HT1080 (cell line): Measurements from ENCODE around the gene XAB2. TPM values are rescaled to one million over a fixed set of nuclear protein-coding genes. Genes with fewer than 3 reads are reported as not detected.

Source experiments
- DNase-seq: peaks from one replicate; pipeline ENCODE4 v3.0.0-alpha.2; 2015; ENCODE audit warnings: low read depth
- total RNA-seq: library from RNA; depleted of rRNA; stranded (reverse); fragments of >200 nt; shearing (Covaris generic); gene quantifications from 2 replicates; pipeline ENCODE4 v1.2.3, GENCODE V29; 2014

Gene XAB2
- total RNA-seq, 1 experiment from 2014 or later: 68.8 TPM

- DNase-seq: no peak
Observed at GRCh38 chr19:7612282-7613274, 16.8 kb downstream of the XAB2 start.

- no peak for DNase-seq
Observed at GRCh38 chr19:7611541-7612279, 17.6 kb downstream of the XAB2 start.

GRCh38 chr19:7610491-7611240 is 18.7 kb downstream of the XAB2 start:
- DNase-seq: no peak

GRCh38 chr19:7607874-7608560 is 21.3 kb downstream of the XAB2 start:
- no peak for DNase-seq

GRCh38 chr19:7607212-7607873 is 22.0 kb downstream of the XAB2 start:
- DNase-seq: no peak

DNA sequence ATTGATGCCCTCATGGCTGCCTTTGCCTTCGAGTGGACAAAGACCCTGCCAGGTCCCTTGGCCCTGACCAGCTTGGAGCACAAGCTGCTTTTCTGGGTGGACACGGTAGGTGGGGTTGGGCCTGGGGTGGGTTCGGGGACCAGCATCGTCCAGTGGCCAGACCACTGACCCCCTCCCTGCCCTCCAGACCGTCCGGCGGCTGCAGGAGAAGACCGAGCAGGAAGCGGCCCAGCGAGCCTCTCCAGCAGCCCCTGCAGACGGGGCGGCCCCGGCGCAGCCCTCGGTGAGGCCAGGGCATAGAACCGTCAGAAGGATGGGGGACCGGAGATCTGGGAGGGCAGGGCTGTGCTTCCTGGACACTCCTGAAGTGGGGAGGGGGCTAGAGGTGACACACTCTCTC is 23.1 kb downstream of the XAB2 start:
- no peak for DNase-seq

DNA sequence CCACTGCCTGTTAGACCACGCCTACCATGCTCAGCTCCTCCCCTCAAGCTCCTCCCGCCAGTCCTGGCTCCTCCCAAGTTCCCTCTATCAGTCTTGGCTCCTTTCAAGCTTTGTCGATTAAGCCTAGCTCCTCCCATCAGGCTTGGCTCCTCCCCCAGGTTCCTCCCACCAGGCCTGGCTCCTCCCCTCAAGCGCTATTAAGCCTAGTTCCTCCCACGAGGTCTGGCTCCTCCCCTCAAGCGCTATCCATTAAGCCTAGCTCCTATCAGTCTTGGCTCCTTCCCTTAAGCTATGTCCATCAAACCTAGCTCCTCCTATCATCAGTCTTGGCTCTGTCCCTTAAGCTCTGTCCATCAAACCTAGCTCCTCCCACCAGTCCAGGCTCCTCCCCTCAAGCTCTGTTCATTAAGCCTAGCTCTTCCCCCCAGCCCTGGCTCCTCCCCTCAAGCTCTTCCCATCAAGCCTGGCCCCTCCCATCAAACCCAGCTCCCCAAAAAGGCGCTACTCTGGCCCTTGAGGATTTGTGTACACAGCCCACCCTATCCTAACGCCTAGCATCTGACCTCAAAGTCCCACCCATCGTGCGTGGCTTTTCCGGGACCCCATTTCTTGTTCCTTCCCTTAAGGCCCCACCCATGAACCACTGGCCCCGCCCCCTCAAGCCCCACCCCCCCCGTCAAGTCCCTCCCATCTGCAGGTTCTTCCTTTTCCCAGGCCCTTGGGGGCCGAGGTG is 23.7 kb downstream of the XAB2 start:
- DNase-seq: peak; percentile 42

GRCh38 chr19:7603919-7604318 is 25.4 kb downstream of the XAB2 start:
- DNase-seq: no peak

GRCh38 chr19:7602935-7603497 is 26.3 kb downstream of the XAB2 start:
- no peak for DNase-seq

DNA sequence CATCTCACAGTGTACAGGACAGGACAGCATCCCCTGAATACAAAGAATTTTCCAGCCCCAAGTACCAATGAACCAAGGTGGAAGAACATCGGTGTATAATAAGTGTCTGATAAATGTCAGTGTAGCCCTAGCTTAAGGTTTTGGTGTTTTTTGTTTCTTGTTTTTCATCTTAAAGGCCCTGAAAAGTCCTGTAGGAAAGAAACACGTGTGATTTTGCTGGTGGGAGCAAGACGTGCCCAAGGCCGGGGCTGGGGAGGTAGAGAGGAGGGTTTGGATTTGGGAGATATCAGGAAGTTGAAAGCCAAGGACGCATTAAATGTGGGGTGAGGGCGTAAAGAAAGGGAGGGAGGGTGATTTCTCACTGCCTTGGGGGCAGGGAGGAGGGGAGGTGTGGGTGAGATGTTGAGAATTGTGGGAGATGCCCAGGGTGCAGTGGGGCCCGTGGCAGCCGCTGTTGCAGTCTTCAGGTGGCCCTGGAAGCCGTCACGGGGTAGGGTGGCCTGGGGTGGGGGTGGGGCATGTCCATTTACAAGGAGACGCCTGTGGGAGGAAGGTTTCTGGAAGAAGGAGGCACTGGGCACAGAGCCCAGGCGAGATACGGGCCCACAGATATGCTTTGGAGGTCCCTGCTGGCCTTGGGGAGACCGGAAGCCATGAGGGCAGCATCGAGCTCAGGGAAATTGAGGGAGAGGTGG is 27.0 kb downstream of the XAB2 start:
- DNase-seq: no peak

DNA sequence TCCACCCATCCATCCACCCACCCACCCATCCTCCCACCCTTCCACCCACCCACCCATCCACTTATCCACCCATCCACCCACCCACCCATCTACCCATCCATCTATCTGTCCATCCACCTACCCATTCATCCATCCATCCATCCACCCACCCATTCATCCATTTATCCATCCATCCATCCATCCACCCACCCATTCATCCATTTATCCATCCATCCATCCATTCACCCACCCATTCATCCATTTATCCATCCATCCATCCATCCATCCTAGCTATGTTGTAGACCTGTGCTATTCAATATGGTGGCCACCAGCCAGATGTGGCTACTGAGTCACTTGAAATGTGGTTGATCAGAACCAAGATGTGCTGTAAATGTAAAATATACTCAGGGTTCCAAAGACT is 28.6 kb downstream of the XAB2 start:
- DNase-seq: no peak

DNA sequence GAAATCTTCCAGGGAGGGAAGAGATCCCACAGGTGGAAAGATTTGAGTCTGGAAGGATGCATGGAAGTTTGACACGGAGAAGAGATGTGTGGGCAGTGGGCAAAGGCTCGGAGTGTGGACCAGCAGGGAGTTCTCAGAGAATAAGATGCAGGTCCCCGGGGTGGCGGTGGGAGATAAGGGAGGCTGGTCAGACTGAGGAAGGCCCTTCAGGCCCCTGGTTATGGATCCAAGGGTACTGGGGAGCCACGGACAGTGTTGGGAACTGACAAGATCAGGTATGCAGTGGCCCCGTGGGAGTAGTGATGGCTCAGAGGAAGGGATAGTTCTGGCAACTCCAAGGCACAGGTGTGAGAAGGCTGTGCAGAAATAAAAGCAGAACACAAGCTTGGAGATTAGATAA is 31.2 kb downstream of the XAB2 start:
- DNase-seq: no peak

- no peak for DNase-seq
Observed at GRCh38 chr19:7597689-7598088, 31.7 kb downstream of the XAB2 start.

GRCh38 chr19:7596211-7596937 is 33.0 kb downstream of the XAB2 start:
- DNase-seq: no peak

- DNase-seq: no peak
Observed at GRCh38 chr19:7595466-7596133, 33.7 kb downstream of the XAB2 start, which contains the start of gene CAMSAP3. TSS of gene CAMSAP3 (plus strand) at chr19:7595863. CDS start at chr19:7596003, 140 bp downstream.

DNA sequence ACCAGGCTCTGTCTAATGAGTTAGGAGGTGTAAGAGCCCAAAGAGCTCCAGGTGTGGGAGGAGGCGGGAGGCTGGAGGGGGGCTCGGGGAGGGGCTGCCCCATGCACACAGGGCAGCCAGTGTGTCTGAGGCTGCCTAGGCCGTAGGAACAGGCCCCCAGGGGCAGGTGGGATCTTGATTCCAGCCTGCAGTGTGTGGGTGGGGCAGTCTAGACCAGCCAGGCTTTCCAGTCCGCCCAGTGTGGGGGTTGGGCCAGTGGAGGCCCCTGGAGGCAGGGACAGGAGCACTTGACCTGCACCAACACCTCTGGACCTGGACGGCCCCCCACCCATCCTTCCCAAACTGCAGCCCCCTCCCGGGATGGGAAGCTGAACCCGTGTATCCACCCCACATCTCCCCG is 39.1 kb downstream of the XAB2 start:
- no peak for DNase-seq

DNA sequence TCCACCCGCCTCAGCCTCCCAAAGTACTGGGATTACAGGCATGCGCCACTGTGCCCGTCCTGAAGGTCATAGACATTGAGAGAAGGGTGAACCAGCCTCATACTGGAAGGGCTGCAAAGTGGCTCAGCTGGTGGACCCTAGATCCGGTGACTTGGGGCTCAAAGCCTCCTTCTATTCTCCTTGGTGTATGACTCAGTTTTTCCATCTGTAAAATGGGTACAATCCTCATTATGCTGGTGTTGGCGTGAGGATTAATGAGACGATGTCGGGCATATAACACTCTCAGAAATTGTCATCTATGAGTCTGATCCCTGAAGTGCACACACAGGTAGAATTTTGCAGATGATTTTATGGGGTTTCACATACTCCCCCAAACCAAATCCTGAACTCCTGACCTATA is 39.5 kb downstream of the XAB2 start:
- no peak for DNase-seq

- no peak for DNase-seq
Observed at GRCh38 chr19:7582446-7582845, 46.9 kb downstream of the XAB2 start.
